ENCODE data around the gene PLK1.

The PLK1 gene

GRCh38 chr16:23739516-23739915 is 60.8 kb downstream of the PLK1 start:
- DNase-seq (ENCODE audit: insufficient read length, low spot score) (no peak), FAIRE-seq (no peak)
- TF ChIP-seq POLR2A (IDR thresholded peaks at IDR 0.05; ENCODE audit: low read depth, low read length) (no peak), SPI1 (IDR thresholded peaks at IDR 0.05; ENCODE audit: low read depth, low read length) (no peak), POLR2AphosphoS5 (IDR thresholded peaks at IDR 0.05; ENCODE audit: low read depth, low read length) (no peak), TAF1 (IDR thresholded peaks at IDR 0.05; ENCODE audit: low read depth, low read length) (no peak), PAX5 (IDR thresholded peaks at IDR 0.05; ENCODE audit: insufficient read depth, low read length, severe bottlenecking) (no peak), POU2F2 (IDR thresholded peaks at IDR 0.05; ENCODE audit: low read depth, low read length) (no peak)
